Occipital lobe (tissue), 2 donors: ENCODE measurements around the gene GRK2. TPM values are rescaled to one million over a fixed set of nuclear protein-coding genes. Genes with fewer than 3 reads are reported as not detected.

Experiments
- DNase-seq: peaks from one replicate; lab custom pipeline; 2025; lab: John Stamatoyannopoulos, UW
- total RNA-seq: library from RNA; depleted of rRNA; stranded (reverse); fragments of >200 nt; gene quantifications from one replicate; pipeline ENCODE4 v1.2.3, GENCODE V29; 2014

The GRK2 gene
- total RNA-seq, 1 donor from 2014 or later, result 44.9 TPM

DNA sequence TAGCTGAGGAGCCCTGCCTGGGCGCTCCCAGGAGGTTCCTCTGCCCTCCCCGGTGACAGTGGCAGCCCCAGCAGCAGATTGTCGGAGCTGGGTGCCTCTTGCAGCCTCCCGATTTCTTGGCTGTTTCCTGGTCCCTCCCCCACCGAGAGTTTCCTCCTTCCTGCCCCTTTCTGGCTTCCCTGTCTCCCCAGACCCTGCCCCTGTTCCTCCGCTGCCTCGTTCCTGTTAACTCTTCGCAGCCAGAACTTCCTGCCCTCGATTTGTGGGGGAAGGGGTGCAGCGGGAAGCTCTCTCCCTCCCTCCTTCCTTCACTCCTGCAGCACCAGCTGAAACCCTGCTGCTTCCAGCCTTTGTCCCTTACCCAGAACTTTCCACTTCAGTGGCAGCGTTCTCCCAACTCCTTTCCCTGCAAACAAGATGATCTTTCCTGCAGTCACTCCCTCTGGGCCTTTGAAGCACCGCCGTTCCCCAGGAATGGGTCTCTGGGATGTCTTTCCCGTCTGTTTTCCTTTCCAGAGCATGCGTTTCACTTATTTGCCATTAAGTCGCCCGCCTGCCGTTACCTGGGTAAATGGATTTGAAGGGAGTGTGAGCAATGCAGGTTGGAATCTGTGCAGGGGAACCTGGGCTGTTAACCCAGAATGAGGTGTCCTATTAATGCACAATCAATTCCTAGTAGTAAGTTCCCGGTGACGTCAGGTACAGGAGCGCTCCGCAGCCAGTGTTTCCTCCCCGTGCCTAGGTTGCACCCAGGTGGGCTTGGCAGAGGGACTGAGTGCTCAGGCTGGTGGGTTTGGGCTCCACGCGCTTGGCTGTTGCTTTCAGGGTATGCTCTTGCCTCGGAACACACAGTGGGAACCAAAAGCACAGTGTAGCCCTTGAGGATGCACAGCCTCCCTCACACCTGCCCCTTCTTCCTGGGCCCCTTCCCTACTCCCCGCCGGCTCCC, 4.3 kb downstream of the GRK2 start:
- DNase-seq, result peak; percentile 36

DNA sequence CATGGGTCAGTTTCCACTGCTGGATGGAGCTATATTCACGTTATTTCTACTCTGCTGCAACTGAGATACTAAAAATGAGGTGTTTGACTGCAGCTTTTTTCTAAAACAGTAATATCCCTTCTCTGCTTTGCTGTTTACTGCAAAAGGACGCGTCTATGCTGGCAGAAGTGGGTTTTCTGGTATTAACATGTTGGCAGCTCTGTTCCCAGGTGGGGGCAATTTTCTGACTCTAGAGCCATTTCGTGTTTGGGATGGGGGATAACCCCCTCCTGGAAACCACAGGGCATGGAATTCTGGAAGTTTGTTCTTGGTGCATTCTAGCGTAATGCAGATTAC, 4.9 kb downstream of the GRK2 start:
- no peak for DNase-seq

DNA sequence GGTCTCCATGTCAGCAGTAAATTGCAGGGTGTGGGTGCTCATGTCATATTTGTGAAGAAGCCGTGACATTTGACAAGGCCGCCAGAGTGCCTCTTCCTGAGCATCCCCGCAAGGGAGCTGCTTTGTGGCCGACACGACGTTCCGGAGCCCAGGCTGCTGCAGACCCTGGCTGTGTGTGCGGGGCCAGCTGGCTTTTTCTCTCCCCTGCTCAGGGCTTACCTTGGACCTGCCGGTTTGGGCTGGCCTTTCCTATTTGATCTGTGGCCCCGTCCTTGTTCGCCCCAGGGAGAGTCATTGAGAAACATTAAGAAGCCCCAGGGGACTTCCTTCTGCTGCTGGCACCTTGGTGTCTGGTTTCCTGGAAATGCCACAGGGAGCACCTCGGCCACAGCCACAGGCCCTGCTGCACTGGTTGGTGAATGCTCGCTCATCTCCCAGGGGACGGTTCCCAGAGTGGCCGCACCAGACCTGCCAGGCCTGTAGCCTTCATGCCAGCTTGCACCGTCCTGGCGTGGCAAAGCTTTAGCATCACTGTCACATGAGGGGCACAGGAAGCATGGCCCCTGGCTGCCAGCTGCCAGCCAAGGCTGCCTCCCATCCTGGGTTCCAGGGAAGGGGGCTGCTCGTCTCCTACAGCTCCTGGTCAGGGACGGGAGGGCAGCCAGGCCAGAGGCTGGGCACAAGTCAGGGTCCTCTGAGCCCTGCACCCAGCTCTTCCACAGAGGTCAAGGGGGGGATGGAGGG, 5.4 kb downstream of the GRK2 start:
- no peak for DNase-seq

DNA sequence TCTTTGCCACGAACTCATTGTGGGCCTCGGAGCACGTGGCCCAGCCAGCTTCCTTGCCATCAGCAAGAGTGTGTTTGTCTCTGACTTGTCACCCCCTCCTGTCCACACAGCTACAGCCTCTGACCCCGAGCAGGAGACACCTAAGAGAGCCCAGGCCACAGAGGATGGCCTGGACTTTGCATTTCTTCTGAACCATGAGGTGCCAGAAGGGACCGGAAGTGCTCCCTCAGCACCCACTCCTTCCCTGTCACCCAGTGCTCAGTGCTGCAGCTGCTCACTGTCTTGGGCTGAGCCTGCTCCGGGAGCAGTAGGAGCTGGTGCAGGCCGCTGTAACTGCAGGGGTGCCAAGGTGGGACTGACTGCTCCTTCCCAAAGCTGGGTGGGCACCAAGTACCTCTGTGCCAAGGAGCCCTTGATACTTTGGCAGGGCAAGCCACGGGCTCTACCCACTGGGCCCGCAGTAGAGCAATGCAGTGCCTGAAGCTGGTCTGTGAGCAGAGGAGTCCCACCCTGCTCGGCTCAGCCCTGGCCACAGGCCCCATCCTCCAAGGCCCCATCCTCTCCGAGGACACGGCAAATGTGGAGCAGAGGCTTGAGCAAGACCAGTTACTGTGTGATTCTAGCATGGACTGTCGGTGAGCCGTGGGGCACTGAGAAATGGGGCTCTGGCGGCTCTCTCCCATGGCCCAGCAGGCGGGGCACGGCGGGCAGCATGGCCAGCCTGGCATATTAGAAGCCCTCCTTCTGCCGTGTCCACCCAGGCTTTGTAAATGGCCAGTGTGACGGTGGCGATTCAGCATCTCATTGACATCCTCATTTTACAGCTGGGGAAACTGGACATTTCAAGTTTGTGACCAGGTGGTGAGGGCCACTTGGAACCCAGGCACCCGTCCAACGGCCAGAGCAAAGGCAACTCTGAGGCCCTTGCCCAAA, 6.3 kb downstream of the GRK2 start:
- no peak for DNase-seq

- no peak for DNase-seq
Observed at GRCh38 chr11:67273260-67273990, 7.2 kb downstream of the GRK2 start.

GRCh38 chr11:67274768-67275605, 8.7 kb downstream of the GRK2 start:
- no peak for DNase-seq

GRCh38 chr11:67275606-67276409, 9.5 kb downstream of the GRK2 start:
- DNase-seq, result no peak

GRCh38 chr11:67276781-67277230, 10.5 kb downstream of the GRK2 start:
- DNase-seq, result no peak

DNA sequence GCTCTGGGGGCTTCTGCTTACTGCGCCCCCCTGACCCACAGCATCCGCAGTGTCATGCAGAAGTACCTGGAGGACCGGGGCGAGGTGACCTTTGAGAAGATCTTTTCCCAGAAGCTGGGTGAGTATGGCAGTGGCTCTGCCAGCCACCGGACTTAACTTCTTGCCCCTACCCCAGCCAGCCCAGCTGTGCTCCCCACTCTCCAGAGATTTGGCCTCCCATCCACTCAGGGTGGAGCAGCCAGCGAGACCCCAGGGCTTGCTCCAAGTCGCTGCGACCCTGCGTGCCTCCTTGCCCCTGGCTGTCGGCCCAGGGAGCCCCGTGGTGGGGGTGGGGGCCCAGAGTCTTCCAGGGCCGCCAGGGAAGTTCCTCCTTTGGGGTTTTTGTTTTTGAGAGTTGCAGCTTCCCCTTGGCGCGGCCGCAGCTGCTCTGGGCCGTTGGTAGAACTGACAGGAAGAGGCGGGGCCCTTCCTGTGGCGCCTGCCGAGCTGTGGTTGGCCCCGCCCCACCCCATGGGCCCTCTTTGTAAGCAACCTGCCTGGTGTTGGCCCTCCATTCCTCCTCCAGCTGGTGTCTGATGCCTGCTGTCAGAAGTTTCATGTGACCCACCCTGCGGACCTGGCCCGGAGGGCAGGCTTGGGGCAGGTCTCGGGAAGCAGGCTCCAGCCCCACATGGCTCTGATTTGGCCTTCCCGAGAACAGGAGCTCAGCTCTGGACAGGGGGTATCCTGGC, 11.1 kb downstream of the GRK2 start:
- DNase-seq, result peak; percentile 38

DNA sequence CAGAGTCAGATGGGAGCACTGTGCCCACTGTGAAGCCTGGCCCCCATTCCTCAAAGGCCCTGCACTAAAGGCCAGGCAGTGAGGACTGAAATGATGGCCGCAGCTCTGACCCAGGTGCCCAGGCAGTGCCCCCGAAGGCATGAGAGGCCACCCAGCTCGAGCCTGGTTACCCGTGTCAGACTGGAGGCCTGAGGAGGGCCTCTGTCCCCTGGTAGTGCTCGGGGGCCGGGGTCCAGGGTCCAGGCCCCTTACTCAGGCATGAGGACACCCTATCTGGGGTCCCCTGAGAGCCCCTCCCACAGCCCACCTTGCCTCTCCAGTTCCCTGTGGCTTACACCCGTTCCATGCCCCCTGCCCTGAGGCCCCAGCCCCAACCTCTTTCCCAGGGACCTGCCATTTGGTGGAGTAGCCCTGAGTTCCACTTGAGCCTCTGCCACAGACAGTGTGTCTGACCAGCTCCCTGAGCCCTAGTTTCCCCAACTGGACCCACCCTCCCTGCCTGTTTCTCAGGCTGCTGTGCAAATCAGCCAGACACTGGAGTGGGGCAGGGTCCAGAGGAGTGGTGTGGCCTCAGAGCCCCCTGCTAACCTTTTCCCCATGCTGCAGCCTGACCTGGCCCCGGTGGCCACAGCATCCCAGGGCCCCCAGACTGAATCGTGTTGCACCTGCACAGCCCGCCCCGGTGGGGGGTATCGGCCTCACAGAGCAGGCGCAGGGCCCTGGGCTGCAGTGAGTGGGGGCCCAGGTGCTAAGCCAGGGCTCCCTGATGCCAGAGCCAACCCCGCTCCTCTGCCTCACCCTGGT, 12.1 kb downstream of the GRK2 start:
- no peak for DNase-seq

DNA sequence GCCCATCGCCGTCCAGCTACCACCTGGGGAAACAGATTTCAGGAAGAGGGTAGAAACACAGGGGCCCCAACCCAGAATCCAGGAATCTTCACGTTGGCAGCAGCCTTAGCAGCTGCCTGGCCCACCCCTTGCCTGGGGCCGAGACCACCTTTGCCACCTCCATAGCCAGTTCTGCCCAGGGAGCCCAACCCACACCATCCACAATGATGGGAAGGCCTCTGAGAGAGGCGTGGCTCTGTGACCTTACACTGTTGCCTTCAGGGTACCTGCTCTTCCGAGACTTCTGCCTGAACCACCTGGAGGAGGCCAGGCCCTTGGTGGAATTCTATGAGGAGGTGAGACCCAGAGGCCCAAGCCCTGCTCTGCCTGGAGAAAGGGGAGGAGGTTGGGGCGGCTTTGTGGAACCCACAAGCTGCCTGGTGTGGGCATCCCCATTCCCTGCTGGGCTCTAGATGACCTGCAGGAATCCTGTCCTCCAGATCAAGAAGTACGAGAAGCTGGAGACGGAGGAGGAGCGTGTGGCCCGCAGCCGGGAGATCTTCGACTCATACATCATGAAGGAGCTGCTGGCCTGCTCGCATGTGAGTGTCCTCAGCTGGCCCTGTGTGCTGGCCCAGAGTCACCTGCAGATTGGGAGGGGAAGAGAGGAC, 12.8 kb downstream of the GRK2 start:
- DNase-seq, result no peak

DNA sequence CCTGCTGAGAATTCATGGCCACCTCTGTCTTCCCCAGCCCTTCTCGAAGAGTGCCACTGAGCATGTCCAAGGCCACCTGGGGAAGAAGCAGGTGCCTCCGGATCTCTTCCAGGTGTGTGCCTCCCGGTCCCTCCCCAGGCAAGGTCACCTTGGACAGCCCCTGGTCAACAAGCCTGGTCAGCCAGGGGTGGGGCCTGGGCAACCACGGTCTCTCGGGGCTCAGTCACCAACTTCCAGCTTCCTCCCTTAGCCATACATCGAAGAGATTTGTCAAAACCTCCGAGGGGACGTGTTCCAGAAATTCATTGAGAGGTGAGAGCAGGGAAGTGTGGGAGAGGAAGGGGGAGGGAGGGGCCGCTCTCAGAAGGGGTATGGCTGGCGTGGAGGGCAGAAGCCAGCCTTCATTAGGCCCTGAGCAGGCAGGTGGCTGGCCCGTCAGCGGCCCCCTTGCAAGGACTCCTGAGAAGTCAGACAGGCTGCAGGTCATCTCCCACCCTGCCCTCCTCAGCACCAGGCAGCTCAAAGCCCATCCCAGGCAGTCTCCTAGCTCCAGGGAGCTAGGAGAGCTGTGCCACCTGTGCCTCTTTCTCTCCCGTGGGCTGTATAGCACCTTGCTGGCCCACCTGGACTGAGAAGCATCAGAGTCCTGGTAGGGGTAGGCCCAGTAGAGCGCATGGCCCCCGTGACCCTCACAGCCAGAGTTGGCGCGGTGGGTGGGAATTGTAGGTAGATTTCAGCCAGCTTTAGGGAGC, 13.5 kb downstream of the GRK2 start:
- no peak for DNase-seq

- DNase-seq, result no peak
Observed at GRCh38 chr11:67280341-67280787, 14.1 kb downstream of the GRK2 start.

GRCh38 chr11:67280788-67281551, 14.7 kb downstream of the GRK2 start:
- DNase-seq, result no peak

- DNase-seq, result no peak
Observed at GRCh38 chr11:67281552-67282150, 15.4 kb downstream of the GRK2 start.
